ENCODE results near the gene ZNF408.
"Not testable (repeated sequence)": the region's sequence is repeated elsewhere in the genome, so short reads cannot be mapped to it uniquely, and the experiment has no call there.

The ZNF408 gene

GRCh38 chr11:46700241-46701077, at the start of gene ZNF408, which contains the start of gene ARHGAP1:
Gene ZNF408 (plus strand): TSS chr11:46701031. CDS start chr11:46701048, 17 bp downstream.
Gene ARHGAP1 (minus strand): TSS chr11:46700619. CDS start chr11:46696107, 4,512 bp downstream.
- DNase-seq (ENCODE audit: low read depth in 3 of 3) = peak; percentile 99 to 100 (median 99)

GRCh38 chr11:46655631-46656030, 45.2 kb upstream of the ZNF408 start:
- DNase-seq (ENCODE audit: low read depth in 3 of 3) = no peak

- no peak for DNase-seq (ENCODE audit: low read depth in 3 of 3)
Measured at GRCh38 chr11:46657186-46657585, 43.6 kb upstream of the ZNF408 start.

GRCh38 chr11:46658259-46658658, 42.6 kb upstream of the ZNF408 start:
- DNase-seq (ENCODE audit: low read depth in 3 of 3) = no peak

- DNase-seq (ENCODE audit: low read depth in 3 of 3) = no peak
Measured at GRCh38 chr11:46659908-46660307, 40.9 kb upstream of the ZNF408 start.

GRCh38 chr11:46661836-46662235, 39.0 kb upstream of the ZNF408 start:
- DNase-seq (ENCODE audit: low read depth in 3 of 3) = no peak

GRCh38 chr11:46662366-46662765, 38.5 kb upstream of the ZNF408 start:
- no peak for DNase-seq (ENCODE audit: low read depth in 3 of 3)

GRCh38 chr11:46663277-46663940, 37.4 kb upstream of the ZNF408 start:
- no peak for DNase-seq (ENCODE audit: low read depth in 3 of 3)

- no peak for DNase-seq (ENCODE audit: low read depth in 3 of 3)
Measured at GRCh38 chr11:46664612-46665011, 36.2 kb upstream of the ZNF408 start.

- DNase-seq (ENCODE audit: low read depth in 3 of 3) = no peak
Measured at GRCh38 chr11:46665356-46665755, 35.5 kb upstream of the ZNF408 start.

- no peak for DNase-seq (ENCODE audit: low read depth in 3 of 3)
Measured at GRCh38 chr11:46666516-46666915, 34.3 kb upstream of the ZNF408 start.

- no peak for DNase-seq (ENCODE audit: low read depth in 3 of 3)
Measured at GRCh38 chr11:46667043-46667481, 33.8 kb upstream of the ZNF408 start.

- DNase-seq (ENCODE audit: low read depth in 3 of 3) = no peak
Measured at GRCh38 chr11:46668480-46669085, 32.2 kb upstream of the ZNF408 start.

- DNase-seq (ENCODE audit: low read depth in 3 of 3) = no peak
Measured at GRCh38 chr11:46669711-46670139, 31.1 kb upstream of the ZNF408 start.

- DNase-seq (ENCODE audit: low read depth in 3 of 3) = not testable (repeated sequence)
Measured at GRCh38 chr11:46670521-46670920, 30.3 kb upstream of the ZNF408 start.

GRCh38 chr11:46671958-46672315, 28.9 kb upstream of the ZNF408 start:
- no peak for DNase-seq (ENCODE audit: low read depth in 3 of 3)

GRCh38 chr11:46672381-46672839, 28.4 kb upstream of the ZNF408 start:
- no peak for DNase-seq (ENCODE audit: low read depth in 3 of 3)

- no peak for DNase-seq (ENCODE audit: low read depth in 3 of 3)
Measured at GRCh38 chr11:46673713-46674462, 26.9 kb upstream of the ZNF408 start.

- DNase-seq (ENCODE audit: low read depth in 3 of 3) = no peak
Measured at GRCh38 chr11:46674463-46675287, 26.2 kb upstream of the ZNF408 start.

- no peak for DNase-seq (ENCODE audit: low read depth in 3 of 3)
Measured at GRCh38 chr11:46675288-46675851, 25.5 kb upstream of the ZNF408 start.

Measured in stimulated activated CD4-positive, alpha-beta T cell treated with anti-CD3 and anti-CD28 coated beads, TNF-alpha, amount 100 ng/mL, for 24 hours (primary cell).